ENCODE results near the gene TUBB2B.
"Not testable (repeated sequence)": the region's sequence is repeated elsewhere in the genome, so short reads cannot be mapped to it uniquely, and the experiment has no call there.

The TUBB2B gene

DNA sequence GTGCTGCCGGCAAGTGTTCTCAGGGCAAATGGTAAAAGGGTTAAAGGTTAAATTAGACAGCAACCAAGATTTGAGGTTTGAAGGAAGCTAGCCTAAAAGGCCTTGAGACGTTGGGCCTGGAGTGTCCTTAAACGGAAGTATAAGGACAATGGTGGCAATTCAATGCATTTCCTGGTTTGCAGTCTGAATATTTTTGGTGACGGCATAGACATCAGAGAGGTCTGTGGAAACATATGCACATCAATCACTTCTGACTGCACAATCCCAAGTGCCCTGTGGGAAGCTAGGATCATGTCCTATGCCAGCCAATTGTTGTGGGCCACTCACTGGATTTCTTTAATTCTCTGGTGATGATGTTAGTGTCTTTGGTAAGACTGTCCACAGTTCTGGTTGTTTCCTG lies 44.4 kb downstream of the TUBB2B start:
- DNase-seq: no peak

GRCh38 chr6:3181105-3181504 lies 46.3 kb downstream of the TUBB2B start:
- DNase-seq: no peak

DNA sequence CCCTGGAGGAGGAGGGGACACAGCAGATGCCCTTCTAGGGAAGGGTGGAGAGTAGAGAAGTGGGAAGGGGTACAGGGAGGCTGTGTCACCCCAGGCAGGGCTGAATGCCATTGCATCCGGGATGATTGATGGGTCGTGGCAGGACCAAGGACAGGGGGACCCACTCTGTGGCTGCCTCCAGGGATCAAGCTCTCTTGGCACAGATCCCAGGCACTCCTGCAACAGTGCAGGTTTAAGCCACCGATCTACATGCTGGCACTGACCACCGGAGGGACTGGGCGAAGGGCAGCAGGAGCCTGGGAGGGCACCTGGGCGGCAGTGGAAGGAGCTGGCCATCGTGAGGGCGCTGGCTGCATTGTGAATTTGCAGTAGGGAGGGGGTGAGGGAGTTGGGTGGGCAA lies 47.5 kb downstream of the TUBB2B start:
- not testable (repeated sequence) for DNase-seq

- not testable (repeated sequence) for DNase-seq
Observed at GRCh38 chr6:3178666-3179065, 48.8 kb downstream of the TUBB2B start.

DNA sequence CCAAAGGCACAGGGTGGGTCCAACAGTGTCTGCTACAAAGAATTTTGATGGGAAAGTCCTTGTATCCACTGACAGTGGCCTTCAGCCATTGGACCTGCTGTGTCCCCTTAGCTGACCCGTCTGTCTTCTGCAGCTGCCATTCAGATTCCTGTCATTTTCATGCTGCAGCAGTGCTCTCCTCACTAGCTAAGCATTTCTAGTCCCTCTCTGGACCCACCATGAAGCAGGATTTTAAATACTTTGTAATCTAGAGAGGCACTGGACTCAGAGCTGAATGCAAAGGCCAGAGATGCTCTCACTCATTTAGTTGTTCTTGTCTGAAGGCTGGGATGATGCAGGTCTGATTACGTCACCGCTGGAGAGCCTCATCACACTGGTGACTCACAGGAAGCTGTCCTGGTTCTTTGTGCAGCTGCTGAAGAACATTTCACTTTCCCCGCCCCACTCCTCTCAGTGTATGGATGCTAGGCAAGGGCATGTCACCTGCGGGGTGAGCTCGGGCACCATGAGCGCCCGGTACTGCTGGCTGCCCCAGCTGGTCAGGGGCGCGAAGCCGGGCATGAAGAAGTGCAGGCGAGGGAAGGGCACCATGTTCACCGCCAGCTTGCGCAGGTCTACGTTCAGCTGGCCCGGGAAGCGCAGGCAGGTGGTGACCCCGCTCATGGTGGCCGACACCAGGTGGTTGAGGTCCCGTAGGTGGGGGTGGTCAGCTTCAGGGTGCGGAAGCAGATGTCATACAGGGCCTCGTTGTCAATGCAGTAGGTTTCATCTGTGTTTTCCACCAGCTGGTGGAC lies 50.7 kb downstream of the TUBB2B start:
- DNase-seq: peak; percentile 69

DNA sequence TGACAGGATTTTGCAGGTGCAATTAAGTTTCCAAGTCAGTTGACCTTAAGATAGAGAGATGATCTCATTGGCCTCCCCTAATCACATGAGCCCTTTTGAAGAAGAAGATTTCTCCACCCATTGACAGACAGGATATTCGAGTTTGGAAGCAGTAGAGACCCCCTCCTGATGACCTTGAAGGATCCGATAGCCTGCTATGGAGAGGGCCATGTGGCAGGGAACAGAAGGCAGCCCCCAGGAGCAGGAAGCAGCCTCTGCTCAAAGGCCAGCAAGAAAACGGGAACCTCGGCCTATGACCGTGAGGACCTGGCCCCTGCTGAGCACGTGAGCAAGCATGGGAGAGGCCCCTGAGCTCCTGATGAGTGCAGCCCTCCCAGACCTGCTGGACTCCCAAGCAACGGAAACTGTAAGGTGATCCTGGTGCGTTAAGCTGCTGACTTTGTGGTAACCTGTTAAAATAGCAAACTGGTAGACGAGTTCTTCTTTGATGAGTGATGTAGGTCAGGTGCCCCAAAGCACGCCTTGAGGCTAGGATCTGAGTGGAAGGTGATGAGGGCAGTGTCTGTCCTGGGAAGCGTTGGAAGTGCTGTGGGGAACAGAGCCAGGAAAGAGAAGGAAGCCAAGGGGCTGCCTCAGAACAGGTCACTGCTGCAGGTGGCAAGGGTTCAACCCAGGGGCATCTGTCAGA lies 51.6 kb downstream of the TUBB2B start:
- no peak for DNase-seq

Data from kidney glomerular epithelial cell (primary cell).